Keratinocyte (primary cell): Measurements from ENCODE around the gene GINS2. TPM values are rescaled to one million over a fixed set of nuclear protein-coding genes. Genes with fewer than 3 reads are reported as not detected.

Experiments used
- DNase-seq: peaks from one replicate; pipeline ENCODE4 v3.0.0-alpha.2; 2011; ENCODE audit warnings: low read depth, missing footprints, low spot score
- FAIRE-seq: peaks from 2 replicates; lab custom pipeline; 2011; peaks lifted over from hg19 to GRCh38; lab: Jason Lieb, UNC
- H2AFZ ChIP-seq: 2 replicates; pipeline ENCODE4 v1.6.0; 2012; ENCODE audit warnings: low read length, control low read depth, inconsistent platforms; ENCODE audit not compliant: control insufficient read depth
- H3K27ac ChIP-seq: 2 replicates; pipeline ENCODE4 v1.5.1; 2011; ENCODE audit warnings: low read length; ENCODE audit not compliant: control insufficient read depth, insufficient read depth
- H3K27me3 ChIP-seq: 3 replicates; pipeline ENCODE4 v1.6.0; 2011; ENCODE audit warnings: low read length; ENCODE audit not compliant: control insufficient read depth, insufficient read depth; ENCODE audit errors: extremely low read depth
- H3K36me3 ChIP-seq, 2 experiments: 2 replicates in 1 of 2; 3 replicates in 1 of 2; pipeline ENCODE4 v1.5.1; 2011; ENCODE audit warnings: low read length in 2 of 2, mild to moderate bottlenecking in 1 of 2; ENCODE audit not compliant: control insufficient read depth in 2 of 2, insufficient read depth in 2 of 2; ENCODE audit errors: extremely low read depth in 1 of 2
- H3K4me1 ChIP-seq: 3 replicates; pipeline ENCODE4 v1.5.1; 2011; ENCODE audit warnings: low read length; ENCODE audit not compliant: control insufficient read depth, insufficient read depth; ENCODE audit errors: extremely low read depth
- H3K4me2 ChIP-seq: 3 replicates; pipeline ENCODE4 v1.6.0; 2011; ENCODE audit warnings: low read depth, low read length; ENCODE audit not compliant: control insufficient read depth, insufficient read depth; ENCODE audit errors: extremely low read depth
- H3K4me3 ChIP-seq, 3 experiments: fragments of 200-600 bp in 1 of 3; sonication (generic) in 1 of 3; 2 replicates in 2 of 3; 3 replicates in 1 of 3; pipeline ENCODE4 v1.5.1; 2011 to 2016; ENCODE audit warnings: low read length in 3 of 3, mild to moderate bottlenecking in 3 of 3, control low read depth in 2 of 3, inconsistent platforms in 1 of 3, low read depth in 1 of 3, mixed read lengths in 1 of 3, mixed run types in 1 of 3, moderate library complexity in 1 of 3; ENCODE audit not compliant: control insufficient read depth in 2 of 3, insufficient read depth in 2 of 3; ENCODE audit errors: extremely low read depth in 1 of 3
- H3K79me2 ChIP-seq: 2 replicates; pipeline ENCODE4 v1.6.0; 2012; ENCODE audit warnings: low read length; ENCODE audit not compliant: control insufficient read depth, insufficient read depth
- H3K9ac ChIP-seq: 3 replicates; pipeline ENCODE4 v1.6.0; 2011; ENCODE audit warnings: low read length; ENCODE audit not compliant: control insufficient read depth, insufficient read depth; ENCODE audit errors: extremely low read depth
- H3K9me1 ChIP-seq: 3 replicates; pipeline ENCODE4 v1.6.0; 2011; ENCODE audit warnings: low read length; ENCODE audit not compliant: control insufficient read depth, insufficient read depth; ENCODE audit errors: extremely low read depth
- H3K9me3 ChIP-seq: 2 replicates; pipeline ENCODE4 v1.5.1; 2012; ENCODE audit warnings: low read depth, low read length; ENCODE audit not compliant: control insufficient read depth
- H4K20me1 ChIP-seq: 3 replicates; pipeline ENCODE4 v1.6.0; 2011; ENCODE audit warnings: low read length; ENCODE audit not compliant: control insufficient read depth, insufficient read depth; ENCODE audit errors: extremely low read depth
- EZH2 ChIP-seq: IDR thresholded peaks from one replicate; pipeline ENCODE4 v1.6.1; 2012; ENCODE audit warnings: inconsistent platforms, mild to moderate bottlenecking, low read length, moderate library complexity
- dilution Hi-C: fragments of 300-500 bp; cut with MboI; formaldehyde crosslinking; loops from one replicate; pipeline ENCODE4 v1.7.0; 2020; ENCODE audit warnings: low sequenced_read_pairs; ENCODE audit not compliant: extremely low pct_ligation_motif_present
- polyA plus RNA-seq, 5 experiments: library from polyadenylated mRNA; depleted of rRNA in 3 of 5; stranded (reverse) in 3 of 5; stranded (forward) in 1 of 5; unstranded in 1 of 5; fragments of >200 nt; gene quantifications; 1 replicate in 1 of 5; 2 replicates in 3 of 5; 3 replicates in 1 of 5; pipeline versions ENCODE4 v1.2.1 to v1.2.3, GENCODE V29; 2011 to 2012; ENCODE audit warnings: missing spikeins in 2 of 5, low read depth in 1 of 5, low replicate concordance in 1 of 5
- TF ChIP-seq, protein P1 (sequence below), 3 experiments: IDR thresholded peaks in 1 of 3; conservative IDR thresholded peaks in 1 of 3; optimal IDR thresholded peaks in 1 of 3; 2 replicates in 2 of 3; 3 replicates in 1 of 3; pipeline versions ENCODE3 to v1.5.1; 2011; ENCODE audit warnings: low read length in 3 of 3, mild to moderate bottlenecking in 3 of 3, moderate library complexity in 2 of 3, control low read depth in 1 of 3, inconsistent platforms in 1 of 3; ENCODE audit not compliant: insufficient read depth in 2 of 3; ENCODE audit errors: extremely low read depth in 1 of 3

GINS2 gene
- polyA plus RNA-seq, 1 donor (not counting 4 experiments of a cell fraction or from before 2014, with no cell fraction given): 11.2 TPM

GRCh38 chr16:85662482-85662812 is 26.3 kb downstream of the GINS2 start:
- Histone ChIP-seq H3K4me2 (no peak overlapping the region), H3K36me3 (peaks cover 22 to 46% of the 10 kb centered on the region in 2 experiments), H4K20me1 (peaks cover 3% of the 10 kb centered on the region), H3K9me1 (no peaks in the 10 kb centered on the region), H3K27me3 (no peaks in the 10 kb centered on the region), H3K4me1 (no peaks in the 10 kb centered on the region), H2AFZ (no peak overlapping the region), H3K79me2 (no peaks in the 10 kb centered on the region), H3K4me3 (no peak overlapping the region), H3K27ac (no peak overlapping the region), H3K9ac (no peak overlapping the region), H3K9me3 (no peaks in the 10 kb centered on the region)
- dilution Hi-C loops: no loop called here
- TF ChIP-seq, protein P1, sequence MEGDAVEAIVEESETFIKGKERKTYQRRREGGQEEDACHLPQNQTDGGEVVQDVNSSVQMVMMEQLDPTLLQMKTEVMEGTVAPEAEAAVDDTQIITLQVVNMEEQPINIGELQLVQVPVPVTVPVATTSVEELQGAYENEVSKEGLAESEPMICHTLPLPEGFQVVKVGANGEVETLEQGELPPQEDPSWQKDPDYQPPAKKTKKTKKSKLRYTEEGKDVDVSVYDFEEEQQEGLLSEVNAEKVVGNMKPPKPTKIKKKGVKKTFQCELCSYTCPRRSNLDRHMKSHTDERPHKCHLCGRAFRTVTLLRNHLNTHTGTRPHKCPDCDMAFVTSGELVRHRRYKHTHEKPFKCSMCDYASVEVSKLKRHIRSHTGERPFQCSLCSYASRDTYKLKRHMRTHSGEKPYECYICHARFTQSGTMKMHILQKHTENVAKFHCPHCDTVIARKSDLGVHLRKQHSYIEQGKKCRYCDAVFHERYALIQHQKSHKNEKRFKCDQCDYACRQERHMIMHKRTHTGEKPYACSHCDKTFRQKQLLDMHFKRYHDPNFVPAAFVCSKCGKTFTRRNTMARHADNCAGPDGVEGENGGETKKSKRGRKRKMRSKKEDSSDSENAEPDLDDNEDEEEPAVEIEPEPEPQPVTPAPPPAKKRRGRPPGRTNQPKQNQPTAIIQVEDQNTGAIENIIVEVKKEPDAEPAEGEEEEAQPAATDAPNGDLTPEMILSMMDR (optimal IDR thresholded peaks at IDR 0.05 in 1 of 3, IDR thresholded peaks at IDR 0.05 in 1 of 3, conservative IDR thresholded peaks at IDR 0.05 in 1 of 3; ENCODE audit: extremely low read depth in 1 of 3, insufficient read depth in 2 of 3, low read length in 3 of 3): no peak
- no peak for TF ChIP-seq EZH2
- DNase-seq (no peak), FAIRE-seq (no peak)

- Histone ChIP-seq H3K4me2 (no peak overlapping the region), H3K4me3 (no peak overlapping the region), H3K36me3 (peaks cover 19 to 50% of the 10 kb centered on the region in 2 experiments), H3K79me2 (no peaks in the 10 kb centered on the region), H2AFZ (no peak overlapping the region), H3K27ac (no peak overlapping the region), H3K9ac (no peak overlapping the region), H3K27me3 (no peaks in the 10 kb centered on the region), H3K9me3 (no peaks in the 10 kb centered on the region), H4K20me1 (peaks cover 3% of the 10 kb centered on the region), H3K4me1 (no peaks in the 10 kb centered on the region), H3K9me1 (no peaks in the 10 kb centered on the region)
- dilution Hi-C loops: no loop called here
- no peak for DNase-seq
- TF ChIP-seq EZH2: no peak
- TF ChIP-seq, protein P1 (optimal IDR thresholded peaks at IDR 0.05 in 1 of 3, IDR thresholded peaks at IDR 0.05 in 1 of 3, conservative IDR thresholded peaks at IDR 0.05 in 1 of 3; ENCODE audit: extremely low read depth in 1 of 3, insufficient read depth in 2 of 3, low read length in 3 of 3): no peak
- no peak for FAIRE-seq
Observed at GRCh38 chr16:85661740-85662481, 26.8 kb downstream of the GINS2 start.
